Measurements from ENCODE around the gene MAN2B2.

The MAN2B2 gene

DNA sequence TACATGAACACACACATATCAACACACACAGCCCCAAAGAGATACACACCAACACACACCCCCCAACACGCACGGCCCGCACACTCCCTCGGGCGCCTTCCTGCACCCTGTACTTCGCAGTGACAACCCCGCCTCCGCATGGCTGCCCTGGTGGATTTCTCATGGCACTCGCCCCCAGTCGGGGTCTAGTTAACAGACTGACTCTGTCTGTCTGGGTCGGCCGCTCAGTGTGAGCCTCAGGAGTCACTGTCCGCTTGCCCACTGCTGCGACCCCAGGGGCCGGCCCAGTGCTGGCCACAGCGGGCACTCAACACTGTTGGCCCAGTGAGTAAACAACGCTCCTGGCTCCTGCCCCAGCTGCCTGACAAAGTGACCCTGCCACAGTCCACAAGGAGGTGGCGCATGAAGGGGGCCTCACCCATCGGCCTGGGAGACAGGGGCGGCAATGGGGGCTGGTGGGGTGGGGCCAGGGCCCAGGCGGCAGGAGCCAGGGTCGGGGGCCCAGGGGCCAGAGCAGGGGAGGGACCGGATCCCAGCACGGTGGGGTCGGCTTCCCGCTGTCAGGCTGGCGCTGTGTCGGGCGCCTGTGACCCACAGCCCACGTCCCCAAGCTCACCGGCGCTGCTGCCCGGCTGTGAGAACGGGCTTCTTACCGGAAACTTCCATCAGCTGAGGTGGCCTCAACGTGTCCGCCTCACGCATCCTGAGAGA is 40.2 kb upstream of the MAN2B2 start:
- no peak for DNase-seq (ENCODE audit: extremely low spot score)
- ChIA-PET CTCF (no interaction called here), POLR2A (no interaction called here)
- TF ChIP-seq FOXM1 (IDR thresholded peaks at IDR 0.05; ENCODE audit: borderline replicate concordance) (no peak), L3MBTL2 (conservative IDR thresholded peaks at IDR 0.05) (no peak), FOXA1 (IDR thresholded peaks at IDR 0.05) (no peak), BHLHE40 (IDR thresholded peaks at IDR 0.05; ENCODE audit: borderline replicate concordance) (no peak), NFRKB (IDR thresholded peaks at IDR 0.05) (no peak), FOXK2 (IDR thresholded peaks at IDR 0.05) (no peak)

DNA sequence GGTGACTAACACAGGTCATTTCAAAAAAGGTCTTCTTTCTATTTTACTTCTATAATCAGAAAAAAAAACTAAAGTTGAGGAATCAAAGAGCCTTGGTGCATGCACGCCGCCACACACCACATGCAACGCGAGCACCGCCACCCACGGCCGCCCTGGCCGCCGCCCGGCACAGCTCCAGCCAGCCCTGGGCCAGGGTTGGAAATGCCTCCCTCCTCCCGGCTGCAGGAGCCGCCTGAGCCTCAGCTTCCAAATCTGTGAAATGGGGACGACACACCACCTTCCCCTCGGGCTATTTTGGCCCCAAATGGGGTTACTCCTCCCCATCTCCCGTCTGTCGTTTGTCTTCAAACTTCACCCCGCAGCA is 39.7 kb upstream of the MAN2B2 start:
- no peak for TF ChIP-seq PKNOX1 (IDR thresholded peaks at IDR 0.05)
- no peak for DNase-seq (ENCODE audit: extremely low spot score)
- CTCF ChIA-PET, result no interaction called here
- POLR2A ChIA-PET, result no interaction called here

DNA sequence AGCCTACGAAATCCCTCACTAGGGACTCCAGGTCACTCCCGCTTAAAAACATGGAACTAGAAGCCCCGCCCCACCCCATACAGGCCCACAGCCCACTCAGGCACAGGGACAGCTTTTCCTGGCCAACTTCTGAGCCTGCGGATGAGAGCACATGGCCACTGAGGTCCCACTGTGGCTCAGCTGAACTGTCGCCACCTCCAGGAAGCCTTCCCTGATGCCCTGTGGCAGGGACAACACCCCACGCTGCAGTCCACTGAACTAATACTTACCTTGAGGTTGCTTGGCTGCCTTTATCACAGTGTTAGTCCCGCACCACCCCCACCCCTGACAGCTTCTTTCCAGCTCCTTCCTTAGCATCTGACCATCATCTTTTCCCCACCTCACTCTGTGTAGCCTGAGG is 39.3 kb upstream of the MAN2B2 start:
- CTCF ChIA-PET, result no interaction called here
- no peak for TF ChIP-seq CTBP1 (IDR thresholded peaks at IDR 0.05; ENCODE audit: borderline replicate concordance)
- no peak for TF ChIP-seq L3MBTL2 (conservative IDR thresholded peaks at IDR 0.05)
- no peak for TF ChIP-seq ARNT (IDR thresholded peaks at IDR 0.05)
- no peak for TF ChIP-seq LEF1 (IDR thresholded peaks at IDR 0.05; ENCODE audit: borderline replicate concordance)
- TF ChIP-seq FOXK2 (IDR thresholded peaks at IDR 0.05), result no peak
- no peak for TF ChIP-seq TARDBP (IDR thresholded peaks at IDR 0.05)
- TF ChIP-seq PKNOX1 (IDR thresholded peaks at IDR 0.05), result no peak
- TF ChIP-seq ELF4 (IDR thresholded peaks at IDR 0.05), result no peak
- TF ChIP-seq ZNF384 (IDR thresholded peaks at IDR 0.05), result no peak
- no peak for TF ChIP-seq SP1 (IDR thresholded peaks at IDR 0.05)
- no peak for TF ChIP-seq BHLHE40 (IDR thresholded peaks at IDR 0.05; ENCODE audit: borderline replicate concordance)
- TF ChIP-seq HDGF (IDR thresholded peaks at IDR 0.05; ENCODE audit: borderline replicate concordance), result no peak
- no peak for DNase-seq (ENCODE audit: extremely low spot score)
- POLR2A ChIA-PET, result no interaction called here

DNA sequence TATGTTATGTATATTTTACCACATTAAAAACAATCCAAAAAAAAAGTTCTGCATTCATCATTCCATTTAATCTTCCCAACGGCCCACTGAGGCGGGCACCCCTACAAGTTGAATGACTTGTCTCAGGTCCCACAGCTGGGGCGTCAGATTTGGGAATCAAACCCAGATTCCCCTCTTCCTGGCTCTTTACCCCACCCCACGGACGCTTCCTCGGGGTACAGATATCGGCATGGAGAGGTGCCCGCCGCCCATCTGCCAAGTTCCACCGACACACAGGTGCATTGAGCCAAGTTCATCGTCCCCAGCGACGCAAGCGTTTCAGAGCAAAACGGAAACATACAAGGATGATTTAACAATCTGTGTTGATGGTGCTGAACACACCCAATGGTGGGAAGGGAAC is 36.9 kb upstream of the MAN2B2 start:
- CTCF ChIA-PET, result no interaction called here
- DNase-seq (ENCODE audit: extremely low spot score), result no peak
- TF ChIP-seq BHLHE40 (IDR thresholded peaks at IDR 0.05; ENCODE audit: borderline replicate concordance) (no peak), NFRKB (IDR thresholded peaks at IDR 0.05) (no peak), HDGF (IDR thresholded peaks at IDR 0.05; ENCODE audit: borderline replicate concordance) (no peak), ARNT (IDR thresholded peaks at IDR 0.05) (no peak), CTBP1 (IDR thresholded peaks at IDR 0.05; ENCODE audit: borderline replicate concordance) (no peak), SP1 (IDR thresholded peaks at IDR 0.05) (no peak)
- POLR2A ChIA-PET, result no interaction called here

DNA sequence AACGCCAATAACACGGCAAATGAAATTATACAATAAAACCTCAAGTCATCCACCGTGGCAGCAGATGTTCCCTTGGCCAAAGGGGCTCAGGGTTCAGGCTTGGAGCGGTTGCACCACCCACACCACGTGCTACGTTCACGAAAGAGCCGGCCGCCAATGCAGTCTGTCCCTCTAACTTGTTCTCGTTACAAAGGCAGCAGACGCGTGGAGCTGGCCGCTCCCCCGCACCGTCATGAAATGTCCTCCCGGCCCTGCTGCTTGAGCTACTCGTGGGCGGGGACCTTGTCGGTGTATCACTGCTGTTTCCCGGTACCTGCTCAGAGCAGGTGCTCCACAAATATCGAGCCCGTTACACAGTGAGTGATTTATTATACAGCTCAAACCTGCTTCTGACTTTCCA is 36.4 kb upstream of the MAN2B2 start:
- CTCF ChIA-PET, result no interaction called here
- POLR2A ChIA-PET, result no interaction called here
- no peak for DNase-seq (ENCODE audit: extremely low spot score)
- no peak for TF ChIP-seq FOXK2 (IDR thresholded peaks at IDR 0.05)
- TF ChIP-seq HDGF (IDR thresholded peaks at IDR 0.05; ENCODE audit: borderline replicate concordance), result no peak
- TF ChIP-seq PKNOX1 (IDR thresholded peaks at IDR 0.05), result no peak
- TF ChIP-seq LEF1 (IDR thresholded peaks at IDR 0.05; ENCODE audit: borderline replicate concordance), result no peak
- no peak for TF ChIP-seq L3MBTL2 (conservative IDR thresholded peaks at IDR 0.05)
- no peak for TF ChIP-seq ARNT (IDR thresholded peaks at IDR 0.05)
- no peak for TF ChIP-seq CTBP1 (IDR thresholded peaks at IDR 0.05; ENCODE audit: borderline replicate concordance)

- CTCF ChIA-PET, result interaction anchor here (1.0 kb wide), 1 partner anchor 207 kb away, joined by 3 read pairs; no protein-coding TSS in a partner anchor
- no peak for TF ChIP-seq ELF4 (IDR thresholded peaks at IDR 0.05)
- no peak for TF ChIP-seq L3MBTL2 (conservative IDR thresholded peaks at IDR 0.05)
- no peak for TF ChIP-seq SUZ12 (IDR thresholded peaks at IDR 0.05)
- TF ChIP-seq TARDBP (IDR thresholded peaks at IDR 0.05), result no peak
- no peak for TF ChIP-seq BHLHE40 (IDR thresholded peaks at IDR 0.05; ENCODE audit: borderline replicate concordance)
- TF ChIP-seq FOXA1 (IDR thresholded peaks at IDR 0.05), result no peak
- no peak for TF ChIP-seq NFRKB (IDR thresholded peaks at IDR 0.05)
- TF ChIP-seq ZNF384 (IDR thresholded peaks at IDR 0.05), result no peak
- no peak for TF ChIP-seq ARNT (IDR thresholded peaks at IDR 0.05)
- no peak for TF ChIP-seq FOXK2 (IDR thresholded peaks at IDR 0.05)
- no peak for TF ChIP-seq LEF1 (IDR thresholded peaks at IDR 0.05; ENCODE audit: borderline replicate concordance)
- TF ChIP-seq SP1 (IDR thresholded peaks at IDR 0.05), result no peak
- TF ChIP-seq CTBP1 (IDR thresholded peaks at IDR 0.05; ENCODE audit: borderline replicate concordance), result no peak
- POLR2A ChIA-PET, result interaction anchor here (1.0 kb wide), 1 partner anchor 103 kb away, joined by 3 read pairs; no protein-coding TSS in a partner anchor
- no peak for DNase-seq (ENCODE audit: extremely low spot score)
Observed at GRCh38 chr4:6539009-6539764, 35.8 kb upstream of the MAN2B2 start.

DNA sequence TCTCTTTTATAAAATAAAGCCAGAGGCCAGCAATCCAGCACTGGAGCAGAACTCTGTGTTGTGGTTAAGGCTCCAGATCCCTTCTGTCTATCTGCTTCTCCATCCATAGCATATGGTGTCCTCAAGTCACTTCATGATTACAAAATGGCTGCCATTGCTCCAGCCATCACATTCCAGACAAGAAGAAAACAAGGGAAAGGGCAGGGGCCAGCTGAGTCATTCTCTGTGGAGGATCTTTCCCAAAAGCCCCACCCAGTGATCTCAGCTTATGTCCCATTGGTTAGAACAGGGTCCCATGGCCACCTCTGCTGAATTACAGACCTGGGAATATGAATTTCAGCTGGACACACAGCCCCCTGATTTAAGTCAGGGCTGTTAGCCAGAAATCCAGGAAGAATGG is 34.1 kb upstream of the MAN2B2 start:
- DNase-seq (ENCODE audit: extremely low spot score), result no peak
- ChIA-PET CTCF (no interaction called here), POLR2A (no interaction called here)
- TF ChIP-seq PKNOX1 (IDR thresholded peaks at IDR 0.05) (no peak), LEF1 (IDR thresholded peaks at IDR 0.05; ENCODE audit: borderline replicate concordance) (no peak)
